ENCODE data around the gene FOSL2.
"Not testable (repeated sequence)": the region's sequence is repeated elsewhere in the genome, so short reads cannot be mapped to it uniquely, and the experiment has no call there.

Gene FOSL2

GRCh38 chr2:28361991-28362710 lies 30.5 kb upstream of the FOSL2 start:
- no peak for TF ChIP-seq ZNF274 (IDR thresholded peaks at IDR 0.05; ENCODE audit: low read depth, low read length)
- no peak overlapping the region for H3K4me3 ChIP-seq (ENCODE audit: low read length)

DNA sequence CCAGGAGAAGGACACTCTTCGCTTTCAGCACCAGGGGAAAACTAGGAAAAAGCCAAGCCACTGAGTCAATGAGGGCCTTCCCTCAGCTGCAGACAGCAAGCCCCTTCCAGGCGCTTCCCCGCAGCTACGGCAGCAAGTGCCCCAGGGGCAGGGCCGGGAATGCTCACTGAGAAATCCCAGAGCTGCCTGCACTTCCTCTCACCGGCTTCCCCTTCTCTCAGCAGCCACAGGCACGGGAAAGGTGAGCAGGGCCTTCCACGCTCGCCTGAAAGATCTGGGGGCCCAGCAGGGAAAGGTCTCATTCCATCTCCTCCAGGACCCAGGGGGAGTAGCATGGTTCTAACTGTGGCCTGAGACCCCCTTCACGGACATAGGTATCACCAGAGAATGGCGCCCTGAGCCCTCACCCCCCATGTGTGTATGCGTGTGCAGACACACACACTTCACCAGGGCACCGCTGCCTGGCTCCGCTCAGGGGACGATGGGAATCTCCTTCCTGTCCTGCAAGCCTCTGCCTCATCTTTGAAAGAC lies 29.6 kb upstream of the FOSL2 start:
- H3K4me3 ChIP-seq (ENCODE audit: low read length), result no peak overlapping the region
- TF ChIP-seq ZNF274 (IDR thresholded peaks at IDR 0.05; ENCODE audit: low read depth, low read length), result no peak

GRCh38 chr2:28363686-28364280 lies 28.9 kb upstream of the FOSL2 start:
- no peak overlapping the region for H3K4me3 ChIP-seq (ENCODE audit: low read length)
- no peak for TF ChIP-seq ZNF274 (IDR thresholded peaks at IDR 0.05; ENCODE audit: low read depth, low read length)

GRCh38 chr2:28364610-28365009 lies 28.0 kb upstream of the FOSL2 start:
- no peak overlapping the region for H3K4me3 ChIP-seq (ENCODE audit: low read length)
- TF ChIP-seq ZNF274 (IDR thresholded peaks at IDR 0.05; ENCODE audit: low read depth, low read length), result no peak

DNA sequence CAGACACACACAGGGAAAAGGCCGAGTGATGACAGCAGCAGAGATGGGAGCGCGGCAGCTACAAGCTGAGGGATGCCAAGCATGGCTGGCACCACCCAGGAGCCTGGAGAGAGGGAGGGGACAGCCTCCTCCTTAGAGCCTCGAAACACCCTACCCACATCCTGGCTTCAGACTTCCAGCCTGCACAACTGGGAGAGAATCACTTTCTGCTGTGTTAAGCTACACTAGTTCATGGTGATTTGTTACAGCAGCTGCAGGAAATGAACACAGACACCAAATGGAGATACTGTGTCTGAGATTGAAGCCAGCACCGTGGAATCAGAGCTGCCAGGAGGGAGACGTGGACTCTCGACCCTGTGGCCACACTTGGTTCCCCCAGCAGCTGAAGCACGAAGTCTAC lies 27.5 kb upstream of the FOSL2 start:
- no peak overlapping the region for H3K4me3 ChIP-seq (ENCODE audit: low read length)
- TF ChIP-seq ZNF274 (IDR thresholded peaks at IDR 0.05; ENCODE audit: low read depth, low read length), result no peak

DNA sequence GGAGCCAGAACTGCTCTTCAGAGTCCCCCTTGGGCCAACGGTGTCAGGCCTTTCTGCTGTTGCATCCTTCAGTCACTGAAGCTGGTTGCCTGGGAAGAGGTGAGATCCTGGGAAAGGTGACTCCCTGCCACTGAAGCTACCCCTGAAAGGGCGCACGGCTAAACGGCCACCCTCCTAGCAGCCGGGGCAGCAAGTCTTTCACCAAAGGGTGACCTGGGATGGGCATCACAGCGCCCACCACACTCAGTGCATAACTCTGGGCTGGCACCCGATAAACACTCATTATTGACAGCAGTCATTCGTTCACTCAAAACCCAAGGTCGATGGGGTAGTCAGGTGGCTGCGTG lies 26.5 kb upstream of the FOSL2 start:
- TF ChIP-seq ZNF274 (IDR thresholded peaks at IDR 0.05; ENCODE audit: low read depth, low read length), result no peak
- H3K4me3 ChIP-seq (ENCODE audit: low read length), result no peak overlapping the region

- no peak for TF ChIP-seq ZNF274 (IDR thresholded peaks at IDR 0.05; ENCODE audit: low read depth, low read length)
Measured at GRCh38 chr2:28366496-28367282, 26.0 kb upstream of the FOSL2 start.

DNA sequence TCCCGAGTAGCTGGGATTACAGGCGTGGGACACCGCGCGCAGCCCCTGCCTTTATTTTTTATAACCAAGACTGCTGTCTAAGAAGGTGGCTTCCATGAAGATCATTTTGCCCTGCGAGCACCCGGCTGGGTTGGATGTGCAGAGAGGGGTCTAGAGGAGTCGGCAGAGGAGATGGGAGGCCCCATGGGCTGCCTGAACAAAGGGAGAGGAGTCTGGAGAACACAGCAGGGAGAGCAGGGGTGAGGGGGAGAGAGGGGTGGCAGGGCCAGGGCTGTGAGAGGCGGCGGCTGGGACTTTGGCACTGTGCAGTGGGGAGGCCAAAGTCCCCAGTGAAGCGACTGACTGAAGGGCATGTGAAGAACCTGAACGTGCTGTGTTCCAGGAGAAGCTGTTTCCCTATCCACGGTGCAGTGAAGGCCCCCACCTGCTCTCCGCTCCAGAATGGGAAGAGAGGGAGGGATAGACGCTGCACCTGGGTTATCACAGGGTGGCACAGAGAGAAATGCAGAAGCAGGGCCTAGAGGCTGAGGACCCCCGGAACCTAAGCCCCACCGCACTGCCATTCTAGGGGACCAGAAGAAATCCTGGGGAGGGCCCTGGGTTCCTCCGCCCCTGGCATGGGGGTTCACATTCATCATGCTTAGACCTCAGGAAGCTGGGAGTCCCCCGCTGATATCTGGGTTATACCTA lies 24.8 kb upstream of the FOSL2 start:
- no peak overlapping the region for H3K4me3 ChIP-seq (ENCODE audit: low read length)
- TF ChIP-seq ZNF274 (IDR thresholded peaks at IDR 0.05; ENCODE audit: low read depth, low read length), result no peak

More at GRCh38 chr2:28366496-28367282, 26.0 kb upstream of the FOSL2 start:
- no peak overlapping the region for H3K4me3 ChIP-seq (ENCODE audit: low read length)

DNA sequence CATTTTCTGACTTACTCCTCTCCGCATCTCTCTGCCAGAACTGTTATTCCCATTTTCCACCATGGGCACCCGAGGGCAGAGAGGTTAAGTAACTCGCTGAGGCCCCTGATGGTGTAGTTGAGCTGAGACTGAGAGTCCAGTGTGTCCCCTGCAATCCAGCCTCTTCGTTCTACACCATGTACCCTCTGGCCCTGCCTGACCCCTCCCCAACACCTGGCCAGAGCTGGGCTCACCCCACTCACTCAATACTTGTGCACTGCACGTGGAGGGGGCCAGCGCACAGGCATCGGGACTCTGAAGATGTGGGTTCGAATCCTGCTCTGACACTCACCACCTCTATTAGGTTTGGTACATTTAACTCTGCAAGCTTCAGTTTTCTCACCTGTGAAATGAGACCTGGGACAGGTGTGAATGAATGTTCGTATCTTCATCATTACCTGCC lies 24.3 kb upstream of the FOSL2 start:
- TF ChIP-seq ZNF274 (IDR thresholded peaks at IDR 0.05; ENCODE audit: low read depth, low read length), result no peak
- H3K4me3 ChIP-seq (ENCODE audit: low read length), result no peak overlapping the region

DNA sequence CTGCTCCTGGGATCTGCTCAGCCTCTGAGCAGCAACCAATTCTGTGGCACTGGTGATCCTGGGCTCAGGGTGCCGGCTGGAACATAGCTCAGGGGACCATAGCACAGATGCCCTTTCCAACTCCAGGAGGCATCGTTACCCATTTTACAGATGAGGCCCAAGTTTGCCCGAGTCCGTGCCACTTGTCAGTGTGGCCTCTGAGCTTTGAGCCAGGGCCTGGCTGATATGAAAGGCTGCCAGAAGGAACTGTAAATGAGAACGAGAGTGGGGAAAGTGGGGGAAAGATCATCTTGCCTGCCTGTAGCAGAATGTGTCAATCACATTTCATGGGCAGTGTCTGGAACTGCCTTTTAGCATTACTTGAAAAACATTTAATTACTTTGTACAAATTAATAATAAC lies 23.3 kb upstream of the FOSL2 start:
- no peak overlapping the region for H3K4me3 ChIP-seq (ENCODE audit: low read length)
- no peak for TF ChIP-seq ZNF274 (IDR thresholded peaks at IDR 0.05; ENCODE audit: low read depth, low read length)

GRCh38 chr2:28370354-28370753 lies 22.3 kb upstream of the FOSL2 start:
- no peak for TF ChIP-seq ZNF274 (IDR thresholded peaks at IDR 0.05; ENCODE audit: low read depth, low read length)
- no peak overlapping the region for H3K4me3 ChIP-seq (ENCODE audit: low read length)

DNA sequence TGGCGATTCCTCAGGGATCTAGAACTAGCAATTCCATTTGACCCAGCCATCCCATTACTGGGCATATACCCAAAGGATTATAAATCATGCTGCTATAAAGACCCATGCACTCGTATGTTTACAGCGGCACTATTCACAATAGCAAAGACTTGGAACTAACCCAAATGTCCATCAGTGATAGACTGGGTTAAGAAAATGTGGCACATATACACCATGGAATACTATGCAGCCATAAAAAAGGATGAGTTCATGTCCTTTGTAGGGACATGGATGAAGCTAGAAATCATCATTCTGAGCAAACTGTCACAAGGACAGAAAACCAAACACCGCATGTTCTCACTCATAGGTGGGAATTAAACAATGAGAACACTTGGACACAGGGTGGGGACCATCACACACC lies 20.9 kb upstream of the FOSL2 start:
- not testable (repeated sequence) for H3K4me3 ChIP-seq (ENCODE audit: low read length)

DNA sequence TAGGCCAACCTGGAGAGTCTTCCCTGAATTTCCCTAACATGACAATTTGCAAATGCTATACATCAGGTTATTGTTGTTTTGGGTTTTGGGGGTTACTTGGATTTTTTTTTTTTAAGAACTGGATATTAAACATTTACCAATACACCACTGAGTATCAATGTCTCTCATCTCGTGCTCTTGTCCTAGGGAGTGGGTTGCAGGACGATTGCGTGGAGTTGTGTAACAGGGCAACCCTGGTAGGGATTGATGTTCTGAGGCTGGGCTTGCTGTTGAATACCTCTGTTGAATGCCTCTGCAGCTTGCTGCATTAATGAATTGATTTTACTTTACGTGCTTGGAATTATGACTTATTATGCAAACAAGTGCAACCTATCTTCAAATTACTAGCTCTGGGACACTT lies 18.8 kb upstream of the FOSL2 start:
- H3K4me3 ChIP-seq (ENCODE audit: low read length), result no peak overlapping the region

GRCh38 chr2:28374331-28374730 lies 18.3 kb upstream of the FOSL2 start:
- no peak overlapping the region for H3K4me3 ChIP-seq (ENCODE audit: low read length)
- TF ChIP-seq ZNF274 (IDR thresholded peaks at IDR 0.05; ENCODE audit: low read depth, low read length), result no peak

More for the DNA sequence above, 18.8 kb upstream of the FOSL2 start:
- no peak for TF ChIP-seq ZNF274 (IDR thresholded peaks at IDR 0.05; ENCODE audit: low read depth, low read length)

Measured in GM08714 (cell line).